GM10248 (cell line): ENCODE measurements around the gene PHAF1.
A peak's percentile ranks its signal among the peaks of the same experiment; 100 is the strongest.

ENCODE experiments used
- CTCF ChIA-PET: fragments of 300-600 bp; sonication (Branson Sonifier 250); formaldehyde crosslinking; extraction: SDS; loops from one replicate; lab custom pipeline; 2021; ENCODE audit warnings: antibody characterized with exemption; lab: Yijun Ruan, JAX
- POLR2A ChIA-PET: fragments of 350-650 bp; sonication (Branson Sonifier 250); formaldehyde crosslinking; extraction: SDS; loops from one replicate; lab custom pipeline; 2020; ENCODE audit warnings: antibody characterized with exemption; lab: Yijun Ruan, JAX
- DNase-seq: peaks from one replicate; pipeline ENCODE4 v3.0.0; 2012; ENCODE audit errors: extremely low spot score
- TF ChIP-seq, protein P1 (sequence below): IDR thresholded peaks from 2 replicates; pipeline ENCODE4 v1.5.1; 2012; ENCODE audit warnings: mild to moderate bottlenecking, low read depth; ENCODE audit errors: extremely low read depth, missing control alignments, control extremely low read depth

The PHAF1 gene

DNA sequence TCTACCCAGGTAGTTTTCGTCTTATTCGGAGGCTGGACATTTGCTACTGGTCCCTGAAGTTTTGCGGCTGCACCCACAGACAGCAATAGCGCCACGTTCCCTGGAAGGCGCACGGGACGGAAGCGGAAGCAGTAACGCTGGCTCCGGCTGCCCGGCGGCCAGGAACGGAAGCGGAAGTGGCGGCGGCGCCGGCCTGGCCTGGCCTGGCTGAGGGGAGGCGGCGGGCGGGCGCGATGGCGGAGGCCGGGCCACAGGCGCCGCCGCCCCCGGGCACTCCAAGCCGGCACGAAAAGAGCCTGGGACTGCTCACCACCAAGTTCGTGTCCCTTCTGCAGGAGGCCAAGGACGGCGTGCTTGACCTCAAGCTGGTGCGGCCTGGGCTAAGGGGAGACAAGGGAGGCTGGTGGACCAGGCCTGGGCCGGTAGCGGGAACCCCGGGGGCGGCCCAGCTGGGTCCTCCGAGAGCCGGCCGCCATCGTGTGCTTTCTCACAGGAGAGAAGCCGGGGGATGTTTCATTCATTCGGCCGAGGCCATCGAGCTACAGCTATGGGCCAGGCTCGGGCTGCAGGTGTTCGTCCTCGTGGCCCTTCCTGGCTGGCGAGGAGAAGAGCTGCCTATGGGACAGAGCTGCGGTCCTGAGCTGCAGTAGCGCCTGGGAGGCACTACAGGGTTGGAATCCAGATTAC is 82.4 kb downstream of the PHAF1 start, which contains the start of gene E2F4:
E2F4 (plus strand) TSS at position 161 of the 687 bp plus-strand sequence; CDS start at position 234, 73 bp downstream.
- CTCF ChIA-PET, result interaction anchor here (0.8 to 1.9 kb wide), 7 partner anchors 14 to 37 kb away, joined by 3 to 7 read pairs (median 3); partner anchors contain the start of genes FBXL8, NOL3 and TRADD
- peak; percentile 95 for DNase-seq
- TF ChIP-seq, protein P1, sequence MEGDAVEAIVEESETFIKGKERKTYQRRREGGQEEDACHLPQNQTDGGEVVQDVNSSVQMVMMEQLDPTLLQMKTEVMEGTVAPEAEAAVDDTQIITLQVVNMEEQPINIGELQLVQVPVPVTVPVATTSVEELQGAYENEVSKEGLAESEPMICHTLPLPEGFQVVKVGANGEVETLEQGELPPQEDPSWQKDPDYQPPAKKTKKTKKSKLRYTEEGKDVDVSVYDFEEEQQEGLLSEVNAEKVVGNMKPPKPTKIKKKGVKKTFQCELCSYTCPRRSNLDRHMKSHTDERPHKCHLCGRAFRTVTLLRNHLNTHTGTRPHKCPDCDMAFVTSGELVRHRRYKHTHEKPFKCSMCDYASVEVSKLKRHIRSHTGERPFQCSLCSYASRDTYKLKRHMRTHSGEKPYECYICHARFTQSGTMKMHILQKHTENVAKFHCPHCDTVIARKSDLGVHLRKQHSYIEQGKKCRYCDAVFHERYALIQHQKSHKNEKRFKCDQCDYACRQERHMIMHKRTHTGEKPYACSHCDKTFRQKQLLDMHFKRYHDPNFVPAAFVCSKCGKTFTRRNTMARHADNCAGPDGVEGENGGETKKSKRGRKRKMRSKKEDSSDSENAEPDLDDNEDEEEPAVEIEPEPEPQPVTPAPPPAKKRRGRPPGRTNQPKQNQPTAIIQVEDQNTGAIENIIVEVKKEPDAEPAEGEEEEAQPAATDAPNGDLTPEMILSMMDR, result no peak
- POLR2A ChIA-PET, result interaction anchor here (0.6 to 0.7 kb wide), 3 partner anchors 41 to 1715 kb away, joined by 3 to 4 read pairs (median 3); partner anchors contain the start of gene B3GNT9

- ChIA-PET POLR2A (interaction anchor here (0.6 to 0.7 kb wide), 3 partner anchors 42 to 1714 kb away, joined by 3 to 4 read pairs (median 3); partner anchors contain the start of gene B3GNT9), CTCF (interaction anchor here (0.8 to 1.9 kb wide), 6 partner anchors 13 to 38 kb away, joined by 3 to 7 read pairs (median 3); partner anchors contain the start of genes FBXL8, NOL3 and TRADD)
- DNase-seq, result no peak
- TF ChIP-seq, protein P1, result no peak
Measured at GRCh38 chr16:67192781-67193361, 83.1 kb downstream of the PHAF1 start.

DNA sequence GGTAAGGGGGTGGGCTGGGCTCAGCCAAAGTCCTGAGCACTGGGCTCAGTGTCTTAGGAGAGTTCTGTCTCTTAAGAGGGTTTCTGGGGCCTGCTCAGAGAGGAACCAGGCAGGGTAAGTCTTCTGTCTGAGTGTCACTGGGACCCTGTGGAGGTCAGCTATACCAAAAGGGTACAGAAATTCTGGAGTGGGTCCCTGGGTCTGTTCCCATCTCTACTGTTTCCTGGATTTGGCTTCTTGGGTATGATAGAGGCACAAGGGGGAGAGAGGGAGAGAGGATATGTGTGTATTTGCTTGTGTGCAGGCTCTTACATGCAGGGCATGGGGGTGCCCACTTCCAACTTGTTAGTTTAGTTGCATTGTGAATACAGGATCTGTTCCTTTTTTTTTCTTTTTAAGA is 83.8 kb downstream of the PHAF1 start:
- DNase-seq, result no peak
- ChIA-PET CTCF (interaction anchor here (1.5 to 2.6 kb wide), 4 partner anchors 9 to 38 kb away, joined by 4 to 10 read pairs (median 8); partner anchors contain the start of gene TMEM208), POLR2A (interaction anchor here (0.6 kb wide), 1 partner anchor 242 kb away, joined by 5 read pairs; no protein-coding TSS in a partner anchor)
- TF ChIP-seq, protein P1, result no peak

DNA sequence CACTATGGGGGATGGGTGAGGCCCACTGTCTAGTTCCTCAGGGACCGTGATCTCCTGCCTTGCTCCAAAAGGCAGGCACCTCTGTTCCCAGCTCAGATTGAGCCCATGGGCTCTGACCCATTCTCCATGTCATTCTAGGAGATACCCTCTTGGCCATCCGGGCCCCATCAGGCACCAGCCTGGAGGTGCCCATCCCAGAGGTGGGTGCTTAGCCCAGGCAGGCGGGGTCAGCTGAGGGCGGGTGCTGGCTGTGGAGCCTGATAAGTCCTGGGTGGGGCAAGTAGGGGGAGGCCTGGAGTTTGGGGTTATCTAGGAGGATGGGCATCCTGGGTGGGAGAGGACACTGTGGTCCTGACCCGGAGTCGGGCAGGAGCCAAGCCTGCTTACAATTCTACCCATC is 84.5 kb downstream of the PHAF1 start:
- POLR2A ChIA-PET, result interaction anchor here (0.5 kb wide), 1 partner anchor 334 kb away, joined by 5 read pairs; no protein-coding TSS in a partner anchor
- TF ChIP-seq, protein P1, result no peak
- no peak for DNase-seq
- CTCF ChIA-PET, result interaction anchor here (1.1 to 2.6 kb wide), 5 partner anchors 9 to 215 kb away, joined by 3 to 10 read pairs (median 4); partner anchors contain the start of gene TMEM208

DNA sequence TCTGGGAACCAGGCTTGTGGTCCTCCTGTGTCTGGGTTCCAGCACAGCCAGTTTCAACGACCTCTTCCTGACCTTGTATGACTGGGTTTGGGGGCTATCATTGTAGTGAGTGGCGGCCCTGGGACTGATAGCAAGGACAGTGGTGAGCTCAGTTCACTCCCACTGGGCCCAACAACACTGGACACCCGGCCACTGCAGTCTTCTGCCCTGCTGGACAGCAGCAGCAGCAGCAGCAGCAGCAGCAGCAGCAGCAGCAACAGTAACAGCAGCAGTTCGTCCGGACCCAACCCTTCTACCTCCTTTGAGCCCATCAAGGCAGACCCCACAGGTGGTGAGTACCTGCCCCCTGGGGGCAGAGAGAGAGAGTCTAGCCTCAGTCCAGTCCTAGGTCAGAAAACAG is 85.9 kb downstream of the PHAF1 start:
- ChIA-PET CTCF (interaction anchor here (2.0 to 2.6 kb wide), 2 partner anchors 11 to 31 kb away, joined by 8 to 10 read pairs; partner anchors contain the start of gene TMEM208), POLR2A (no interaction called here)
- DNase-seq, result no peak
- TF ChIP-seq, protein P1, result no peak

GRCh38 chr16:67196881-67197280 is 87.1 kb downstream of the PHAF1 start:
- TF ChIP-seq, protein P1, result no peak
- no peak for DNase-seq
- ChIA-PET CTCF (interaction anchor here (1.4 to 3.0 kb wide), 5 partner anchors 11 to 244 kb away, joined by 5 to 9 read pairs (median 8); no protein-coding TSS in a partner anchor), POLR2A (no interaction called here)
